Osteoblast (primary cell): Measurements from ENCODE around the gene MID1. TPM values are rescaled to one million over a fixed set of nuclear protein-coding genes. Genes with fewer than 3 reads are reported as not detected.

Experiments
- DNase-seq: peaks from one replicate; pipeline ENCODE4 v3.0.0; 2011; ENCODE audit warnings: low spot score, mixed read lengths; ENCODE audit not compliant: insufficient read length; ENCODE audit errors: missing footprints
- H2AFZ ChIP-seq: 2 replicates; pipeline ENCODE4 v1.6.0; 2011; ENCODE audit warnings: mild to moderate bottlenecking, low read length
- H3K27ac ChIP-seq: 2 replicates; pipeline ENCODE4 v1.5.1; 2011; ENCODE audit warnings: mild to moderate bottlenecking, low read depth, low read length, moderate library complexity
- H3K27me3 ChIP-seq: 2 replicates; pipeline ENCODE4 v1.6.0; 2012; ENCODE audit warnings: mild to moderate bottlenecking, control low read depth, inconsistent platforms, low read length, moderate library complexity; ENCODE audit not compliant: insufficient read depth
- H3K36me3 ChIP-seq: 2 replicates; pipeline ENCODE4 v1.5.1; 2011; ENCODE audit warnings: mild to moderate bottlenecking, low read length, control low read depth, moderate library complexity; ENCODE audit not compliant: insufficient read depth
- H3K4me1 ChIP-seq: 2 replicates; pipeline ENCODE4 v1.5.1; 2011; ENCODE audit warnings: mild to moderate bottlenecking, low read length, control low read depth, moderate library complexity; ENCODE audit not compliant: insufficient read depth
- H3K4me2 ChIP-seq: 2 replicates; pipeline ENCODE4 v1.6.0; 2011; ENCODE audit warnings: mild to moderate bottlenecking, low read length; ENCODE audit not compliant: insufficient read depth
- H3K4me3 ChIP-seq: fragments of 200-600 bp; sonication (generic); 3 replicates; pipeline ENCODE4 v1.5.1; 2012; ENCODE audit warnings: mild to moderate bottlenecking, low read length, inconsistent platforms; ENCODE audit not compliant: insufficient read depth
- H3K79me2 ChIP-seq: 2 replicates; pipeline ENCODE4 v1.6.0; 2012; ENCODE audit warnings: mild to moderate bottlenecking, low read length, control low read depth, inconsistent platforms; ENCODE audit not compliant: insufficient read depth
- H3K9me3 ChIP-seq: 2 replicates; pipeline ENCODE4 v1.5.1; 2011; ENCODE audit warnings: low read depth, low read length, control low read depth
- H4K20me1 ChIP-seq: 2 replicates; pipeline ENCODE4 v1.6.0; 2012; ENCODE audit warnings: mild to moderate bottlenecking, low read length, control low read depth; ENCODE audit not compliant: insufficient read depth
- total RNA-seq: library from RNA; depleted of rRNA; stranded (reverse); fragments of >200 nt; gene quantifications from 2 replicates; pipeline ENCODE4 v1.2.3, GENCODE V29; 2012
- TF ChIP-seq, protein P1 (sequence below): IDR thresholded peaks from 2 replicates; pipeline ENCODE4 v1.5.1; 2011; ENCODE audit warnings: mild to moderate bottlenecking, low read depth, low read length, moderate library complexity; ENCODE audit errors: extremely low read depth

Gene MID1
- total RNA-seq, 1 donor: 26.8 TPM

GRCh38 chrX:10629905-10630304 lies 9.5 kb upstream of the MID1 start:
- Histone ChIP-seq H3K4me2 (no peak overlapping the region), H3K36me3 (no peaks in the 10 kb centered on the region), H3K27me3 (no peaks in the 10 kb centered on the region), H3K4me3 (no peak overlapping the region), H3K27ac (no peak overlapping the region), H2AFZ (no peak overlapping the region), H3K79me2 (no peaks in the 10 kb centered on the region), H3K9me3 (no peaks in the 10 kb centered on the region), H3K4me1 (peaks cover 22% of the 10 kb centered on the region), H4K20me1 (no peaks in the 10 kb centered on the region)
- no peak for DNase-seq
- TF ChIP-seq, protein P1, sequence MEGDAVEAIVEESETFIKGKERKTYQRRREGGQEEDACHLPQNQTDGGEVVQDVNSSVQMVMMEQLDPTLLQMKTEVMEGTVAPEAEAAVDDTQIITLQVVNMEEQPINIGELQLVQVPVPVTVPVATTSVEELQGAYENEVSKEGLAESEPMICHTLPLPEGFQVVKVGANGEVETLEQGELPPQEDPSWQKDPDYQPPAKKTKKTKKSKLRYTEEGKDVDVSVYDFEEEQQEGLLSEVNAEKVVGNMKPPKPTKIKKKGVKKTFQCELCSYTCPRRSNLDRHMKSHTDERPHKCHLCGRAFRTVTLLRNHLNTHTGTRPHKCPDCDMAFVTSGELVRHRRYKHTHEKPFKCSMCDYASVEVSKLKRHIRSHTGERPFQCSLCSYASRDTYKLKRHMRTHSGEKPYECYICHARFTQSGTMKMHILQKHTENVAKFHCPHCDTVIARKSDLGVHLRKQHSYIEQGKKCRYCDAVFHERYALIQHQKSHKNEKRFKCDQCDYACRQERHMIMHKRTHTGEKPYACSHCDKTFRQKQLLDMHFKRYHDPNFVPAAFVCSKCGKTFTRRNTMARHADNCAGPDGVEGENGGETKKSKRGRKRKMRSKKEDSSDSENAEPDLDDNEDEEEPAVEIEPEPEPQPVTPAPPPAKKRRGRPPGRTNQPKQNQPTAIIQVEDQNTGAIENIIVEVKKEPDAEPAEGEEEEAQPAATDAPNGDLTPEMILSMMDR: no peak

GRCh38 chrX:10628906-10629305 lies 8.5 kb upstream of the MID1 start:
- DNase-seq: no peak

GRCh38 chrX:10622197-10622596 lies 1.8 kb upstream of the MID1 start:
- Histone ChIP-seq H3K9me3 (no peaks in the 10 kb centered on the region), H4K20me1 (no peaks in the 10 kb centered on the region), H3K27ac (no peak overlapping the region), H3K27me3 (no peaks in the 10 kb centered on the region), H3K36me3 (no peaks in the 10 kb centered on the region), H3K4me1 (peaks cover 28% of the 10 kb centered on the region), H2AFZ (no peak overlapping the region), H3K4me3 (no peak overlapping the region), H3K4me2 (peak overlapping the region; percentile 42), H3K79me2 (peaks cover 30% of the 10 kb centered on the region)
- TF ChIP-seq, protein P1: no peak
- no peak for DNase-seq

More at GRCh38 chrX:10628906-10629305, 8.5 kb upstream of the MID1 start:
- no peak overlapping the region for H3K4me2 ChIP-seq
- no peaks in the 10 kb centered on the region for H3K79me2 ChIP-seq
- no peaks in the 10 kb centered on the region for H3K27me3 ChIP-seq
- H3K9me3 ChIP-seq: no peaks in the 10 kb centered on the region
- H3K4me3 ChIP-seq: no peak overlapping the region
- no peak overlapping the region for H2AFZ ChIP-seq
- TF ChIP-seq, protein P1: no peak
- peaks cover 13% of the 10 kb centered on the region for H3K4me1 ChIP-seq
- no peak overlapping the region for H3K27ac ChIP-seq
- H4K20me1 ChIP-seq: no peaks in the 10 kb centered on the region
- no peaks in the 10 kb centered on the region for H3K36me3 ChIP-seq

DNA sequence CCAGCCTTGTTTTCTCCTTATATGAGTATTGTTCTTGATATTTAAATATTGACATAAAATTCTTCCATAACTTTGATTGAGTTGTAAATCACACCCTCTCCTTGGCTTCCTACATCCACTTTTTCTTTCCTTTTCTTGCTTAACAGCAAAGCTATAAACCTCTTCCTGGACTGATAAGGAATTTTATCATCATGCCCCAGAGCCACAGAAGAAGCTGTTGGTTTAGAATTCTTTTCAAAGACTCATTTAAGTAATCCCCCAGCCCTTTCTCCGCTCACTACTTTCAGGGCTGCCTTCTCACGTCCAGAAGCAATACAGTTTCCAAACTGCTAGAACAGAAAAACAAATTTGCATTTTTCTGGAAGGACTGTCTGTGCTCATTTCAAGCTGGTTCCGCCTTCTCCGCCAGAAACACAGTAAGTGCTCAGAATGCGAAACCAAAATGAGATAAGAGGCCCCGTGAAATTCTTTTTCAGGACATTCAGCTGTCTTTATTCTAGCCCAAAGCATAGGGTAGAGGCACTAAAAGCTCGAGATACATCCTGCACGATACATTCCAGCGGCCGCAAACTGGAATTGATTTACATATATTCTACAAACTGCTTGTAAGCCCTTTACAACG lies 849 bp downstream of the MID1 start:
- peaks cover 55% of the 10 kb centered on the region for H3K79me2 ChIP-seq
- no peaks in the 10 kb centered on the region for H3K9me3 ChIP-seq
- no peaks in the 10 kb centered on the region for H4K20me1 ChIP-seq
- H2AFZ ChIP-seq: peak overlapping the region; percentile 43
- no peaks in the 10 kb centered on the region for H3K27me3 ChIP-seq
- TF ChIP-seq, protein P1: no peak
- peaks cover 37% of the 10 kb centered on the region for H3K4me1 ChIP-seq
- peak overlapping the region; percentile 72 for H3K27ac ChIP-seq
- H3K4me3 ChIP-seq: peak overlapping the region; percentile 82
- peak overlapping the region; percentile 85 for H3K4me2 ChIP-seq
- no peaks in the 10 kb centered on the region for H3K36me3 ChIP-seq
- DNase-seq: no peak
